Osteocyte (in vitro differentiated cells): ENCODE data around the gene IST1. TPM values are rescaled to one million over a fixed set of nuclear protein-coding genes. Genes with fewer than 3 reads are reported as not detected.

Experiments
- DNase-seq: peaks from one replicate; pipeline ENCODE4 v3.0.0; 2021; ENCODE audit warnings: mixed read lengths; ENCODE audit not compliant: unreplicated experiment; ENCODE audit errors: extremely low spot score
- H3K27ac Mint-ChIP-seq: one replicate; pipeline ENCODE4 v1.8.0; 2021; ENCODE audit warnings: mild to moderate bottlenecking, mixed read lengths; ENCODE audit not compliant: unreplicated experiment
- H3K27me3 Mint-ChIP-seq: one replicate; pipeline ENCODE4 v1.8.0; 2021; ENCODE audit warnings: mixed read lengths; ENCODE audit not compliant: unreplicated experiment
- H3K36me3 Mint-ChIP-seq: one replicate; pipeline ENCODE4 v1.8.0; 2021; ENCODE audit warnings: mixed read lengths; ENCODE audit not compliant: unreplicated experiment
- H3K4me1 Mint-ChIP-seq: one replicate; pipeline ENCODE4 v1.8.0; 2021; ENCODE audit warnings: mixed read lengths; ENCODE audit not compliant: unreplicated experiment
- H3K4me3 Mint-ChIP-seq: one replicate; pipeline ENCODE4 v1.8.0; 2021; ENCODE audit warnings: mild to moderate bottlenecking, moderate library complexity, mixed read lengths; ENCODE audit not compliant: unreplicated experiment
- H3K9me3 Mint-ChIP-seq: one replicate; pipeline ENCODE4 v1.8.0; 2021; ENCODE audit warnings: mixed read lengths; ENCODE audit not compliant: unreplicated experiment
- CTCF ChIP-seq: fragments of 200-600 bp; sonication (generic); IDR thresholded peaks from 2 replicates; pipeline ENCODE4 v1.5.0; 2021; ENCODE audit warnings: antibody characterized with exemption, mild to moderate bottlenecking, moderate library complexity
- total RNA-seq: library from RNA; stranded (reverse); gene quantifications from 2 replicates; pipeline ENCODE4 v1.2.1, GENCODE V29; 2021

Gene IST1
- total RNA-seq, 1 donor from 2014 or later = 230 TPM

DNA sequence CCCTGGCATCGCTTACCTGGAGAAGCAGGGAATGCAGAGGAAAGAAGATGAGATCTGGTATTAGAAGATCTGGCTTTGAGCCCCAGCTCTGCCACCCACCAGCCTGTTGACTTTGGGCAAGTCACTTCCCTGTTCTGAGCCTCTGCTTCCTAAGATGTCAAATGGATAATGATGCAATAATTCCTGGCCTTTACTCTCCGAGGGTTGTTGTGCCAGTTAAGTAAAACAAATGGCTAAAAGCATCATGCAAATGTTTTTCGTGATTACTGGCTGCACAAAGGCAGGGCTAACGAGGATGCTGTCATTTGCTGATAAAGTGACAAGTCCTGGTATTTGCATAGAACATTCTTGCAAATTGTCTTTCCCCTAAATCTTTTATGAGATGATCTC lies 10.1 kb upstream of the IST1 start:
- Mint-ChIP-seq H3K9me3 (no peaks in the 10 kb centered on the region), H3K4me1 (peaks cover 14% of the 10 kb centered on the region), H3K27ac (peak overlapping the region; percentile 71), H3K27me3 (no peaks in the 10 kb centered on the region), H3K36me3 (peaks cover 2% of the 10 kb centered on the region), H3K4me3 (peak overlapping the region; percentile 96)
- TF ChIP-seq CTCF = no peak
- DNase-seq = no peak

DNA sequence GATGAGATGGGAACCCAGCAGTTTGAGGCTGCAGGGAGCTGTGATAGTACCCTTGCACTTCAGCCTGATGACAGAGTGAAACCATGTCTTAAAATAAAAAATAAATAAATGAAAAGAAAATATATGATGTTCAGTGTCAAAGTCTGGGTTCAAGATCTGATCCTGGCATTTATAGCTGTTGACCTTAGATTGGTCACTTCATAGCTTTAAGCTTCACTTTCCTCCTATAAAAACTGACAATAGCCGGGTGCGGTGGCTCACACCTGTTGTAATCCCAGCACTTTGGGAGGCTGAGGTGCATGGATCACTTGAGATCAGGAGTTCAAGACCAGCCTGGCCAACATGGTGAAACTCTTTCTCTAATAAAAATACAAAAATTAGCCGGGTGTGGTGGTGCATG lies 6.2 kb upstream of the IST1 start:
- Mint-ChIP-seq H3K36me3 (no peaks in the 10 kb centered on the region), H3K9me3 (no peaks in the 10 kb centered on the region), H3K27me3 (no peaks in the 10 kb centered on the region), H3K4me1 (peaks cover 7% of the 10 kb centered on the region), H3K4me3 (no peak overlapping the region), H3K27ac (no peak overlapping the region)
- TF ChIP-seq CTCF = no peak
- DNase-seq = no peak

- DNase-seq = no peak
- no peak for TF ChIP-seq CTCF
- Mint-ChIP-seq H3K4me1 (peaks cover 20% of the 10 kb centered on the region), H3K4me3 (peak overlapping the region; percentile 89), H3K9me3 (no peaks in the 10 kb centered on the region), H3K27me3 (no peaks in the 10 kb centered on the region), H3K27ac (peak overlapping the region; percentile 99), H3K36me3 (peaks cover 2% of the 10 kb centered on the region)
These were observed 1.5 kb upstream of the IST1 start for GRCh38 chr16:71893888-71894228.

DNA sequence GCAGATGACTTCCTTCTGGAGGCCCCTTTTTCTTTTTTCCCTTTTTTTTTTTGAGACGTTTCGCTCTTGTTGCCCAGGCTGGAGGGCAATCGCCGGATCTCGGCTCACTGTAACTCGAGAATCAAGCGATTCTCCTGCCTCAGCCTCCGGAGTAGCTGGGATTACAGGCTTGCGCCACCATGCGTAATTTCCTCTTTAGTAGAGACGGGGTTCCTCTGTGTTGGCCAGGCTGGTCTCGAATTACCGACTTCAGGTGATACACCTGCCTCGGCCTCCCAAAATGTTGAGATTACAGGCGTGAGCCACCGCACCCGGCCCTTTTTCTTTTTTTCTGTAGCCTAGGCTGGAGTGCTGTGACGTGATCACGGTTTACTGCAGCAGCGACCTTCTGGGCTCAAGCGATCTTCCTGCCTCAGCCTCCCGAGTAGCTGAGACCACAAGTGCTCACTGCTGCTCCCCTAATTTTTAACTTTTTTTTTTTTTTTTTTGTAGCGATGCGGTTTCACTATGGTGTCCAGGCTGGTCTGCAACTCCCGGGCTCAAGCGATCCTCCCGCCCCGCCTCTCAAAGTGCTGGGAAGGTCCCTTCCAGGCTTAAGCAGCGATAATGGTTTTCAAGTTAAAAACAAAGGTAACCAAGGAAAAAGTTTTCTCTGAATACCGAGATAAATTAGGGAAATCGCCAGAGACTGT lies 956 bp upstream of the IST1 start:
- Mint-ChIP-seq H3K36me3 (peaks cover 2% of the 10 kb centered on the region), H3K27me3 (no peaks in the 10 kb centered on the region), H3K9me3 (no peaks in the 10 kb centered on the region), H3K4me1 (peaks cover 23% of the 10 kb centered on the region), H3K27ac (peak overlapping the region; percentile 99), H3K4me3 (peak overlapping the region; percentile 89)
- DNase-seq = no peak
- peak; percentile 28 for TF ChIP-seq CTCF

DNA sequence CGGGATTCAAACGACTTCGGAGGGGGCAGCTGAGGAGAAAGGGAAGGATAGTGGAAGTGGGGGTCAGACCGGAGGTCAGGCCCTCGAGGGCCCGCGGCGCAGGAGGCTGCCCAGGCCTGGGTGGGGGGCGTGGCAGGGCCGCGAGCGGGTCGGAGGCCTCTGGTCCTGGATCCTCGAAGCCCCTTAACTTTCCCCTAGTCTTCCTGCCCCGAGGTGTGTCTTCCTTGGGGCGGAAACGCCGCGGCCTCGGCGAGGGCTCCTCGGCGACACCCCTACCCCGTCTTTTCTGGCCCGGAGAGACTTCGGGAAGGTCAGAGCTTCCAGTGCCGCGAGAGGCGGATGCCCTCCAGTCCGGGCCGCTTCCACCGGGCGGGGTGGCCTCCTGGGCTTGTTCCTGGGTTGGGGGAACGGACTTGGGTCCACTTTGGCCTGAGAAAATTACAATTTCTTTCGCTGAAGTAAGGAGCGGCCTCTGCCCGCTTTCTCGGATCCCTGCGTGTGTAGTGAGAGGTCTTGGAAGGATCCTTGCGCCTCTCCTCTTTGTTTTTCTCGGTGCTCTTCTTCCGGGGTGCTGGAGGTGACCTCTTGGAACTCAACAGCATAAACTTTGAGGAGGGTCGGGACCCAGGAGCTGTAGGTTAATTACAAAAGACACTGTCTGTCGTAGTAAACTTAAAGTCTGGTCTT lies 491 bp downstream of the IST1 start:
- Mint-ChIP-seq H3K27ac (peak overlapping the region; percentile 99), H3K27me3 (no peaks in the 10 kb centered on the region), H3K4me1 (peaks cover 28% of the 10 kb centered on the region), H3K4me3 (peak overlapping the region; percentile 89), H3K36me3 (peaks cover 2% of the 10 kb centered on the region), H3K9me3 (no peaks in the 10 kb centered on the region)
- no peak for TF ChIP-seq CTCF
- DNase-seq = no peak
